NCI-H1105 treated with DMSO at 0.1 percent for 48 hours (cell line): ENCODE data around the gene TNS3.
"Not testable (repeated sequence)": the region's sequence is repeated elsewhere in the genome, so short reads cannot be mapped to it uniquely, and the experiment has no call there.

ENCODE experiments used
- DNase-seq: peaks from one replicate; lab custom pipeline; 2025; lab: John Stamatoyannopoulos, UW

The TNS3 gene

DNA sequence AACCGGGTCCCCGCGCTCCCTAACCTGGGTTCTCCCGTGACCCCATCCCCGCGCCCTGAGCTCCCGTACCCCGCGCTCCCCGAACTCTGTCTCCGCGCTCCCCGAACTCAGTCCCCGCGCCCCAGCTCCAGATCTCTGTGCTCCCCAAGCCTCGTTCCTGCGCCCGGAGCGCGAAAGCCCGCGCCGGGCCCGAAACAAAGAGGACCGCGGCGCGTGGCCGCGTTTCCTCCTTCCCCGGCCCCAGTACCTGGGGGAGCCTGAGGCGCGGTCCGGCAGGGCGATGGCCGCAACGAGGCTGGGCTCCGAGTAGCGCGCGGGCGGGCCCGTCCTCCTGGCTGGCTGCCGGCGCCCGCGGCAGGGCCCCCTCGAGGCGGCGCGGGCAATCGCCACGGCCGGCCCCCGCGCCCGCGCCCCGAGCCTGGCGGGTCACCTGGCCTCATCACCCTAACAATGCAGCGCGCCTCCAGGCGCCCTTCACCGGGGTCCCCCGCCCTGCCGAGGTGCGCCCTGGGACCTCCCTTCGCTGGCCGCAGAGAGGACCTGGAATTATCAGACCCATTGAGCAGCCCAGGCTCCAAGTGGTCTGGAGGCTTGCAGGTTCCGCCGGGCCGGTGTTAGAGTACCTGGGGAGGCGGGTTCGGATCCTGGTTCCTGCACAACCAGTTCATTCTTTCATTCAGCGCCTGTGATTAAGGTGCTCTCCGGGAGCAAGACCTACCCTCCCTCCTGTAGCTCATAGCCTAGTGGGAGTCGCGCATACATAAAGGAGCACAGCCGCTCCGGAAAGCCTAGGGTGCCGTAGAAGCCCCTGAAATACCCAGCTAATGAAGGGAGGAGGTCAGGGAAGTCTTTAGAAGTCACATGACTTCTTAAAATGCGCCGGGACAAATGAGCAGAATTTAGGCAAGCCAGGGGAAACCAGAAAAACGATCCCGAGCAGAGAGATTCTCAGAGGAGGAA lies at the start of gene TNS3:
TNS3 (minus strand) TSS at position 308 of the 960 bp plus-strand sequence. CDS start 142,475 bp downstream, outside the sequence.
- DNase-seq = no peak

DNA sequence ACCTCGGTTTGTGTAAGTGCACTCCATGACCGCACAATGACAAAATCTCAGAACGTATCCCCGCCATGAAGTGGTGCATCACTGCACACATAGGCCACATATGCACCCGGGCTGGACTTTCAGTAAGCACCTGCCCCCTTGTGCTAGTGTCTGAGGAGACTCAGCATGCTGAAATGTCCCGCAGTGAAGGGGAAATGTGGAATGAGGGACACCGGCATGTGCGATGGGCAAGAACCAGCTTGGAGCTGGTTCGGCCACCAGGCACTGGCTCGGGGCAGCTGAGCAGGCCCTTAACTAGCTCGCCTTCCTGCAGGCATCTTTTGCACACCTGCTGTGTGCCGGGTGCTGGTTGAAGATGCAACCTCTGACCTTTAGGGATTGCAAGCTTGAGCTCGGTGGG lies 49.8 kb upstream of the TNS3 start:
- no peak for DNase-seq

DNA sequence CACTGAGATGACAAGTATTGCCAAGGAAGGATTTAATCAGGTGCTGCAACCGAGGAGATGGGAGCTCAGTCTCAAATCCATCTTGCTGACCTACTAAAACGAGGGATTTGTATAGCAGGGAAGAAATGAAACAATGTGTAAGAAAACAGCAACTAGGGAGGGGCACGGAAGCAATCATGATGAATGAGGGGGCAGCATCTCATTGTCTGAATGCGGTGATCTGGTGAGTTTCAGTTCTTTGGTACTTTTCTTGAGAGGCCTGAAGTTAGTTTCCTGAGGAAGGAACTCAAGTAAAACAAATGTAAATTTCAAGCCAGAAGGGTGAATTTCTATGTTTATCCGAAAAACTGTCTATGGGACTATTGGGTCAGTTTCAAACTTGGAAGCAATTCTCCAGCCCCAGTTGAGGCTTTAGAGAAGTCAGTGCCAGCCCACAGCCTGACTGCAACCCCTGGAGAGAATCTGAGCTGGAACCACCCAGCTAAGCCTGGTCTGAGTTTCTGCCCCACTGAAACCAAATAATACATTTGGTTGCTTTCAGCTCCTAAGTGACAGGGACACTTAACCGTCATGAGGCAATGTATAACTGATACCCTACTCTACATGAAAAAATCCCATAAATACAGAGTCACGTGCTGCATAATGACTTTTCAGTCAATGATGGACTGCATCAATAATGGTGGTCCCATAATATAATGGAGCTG lies 45.8 kb upstream of the TNS3 start:
- DNase-seq = no peak

DNA sequence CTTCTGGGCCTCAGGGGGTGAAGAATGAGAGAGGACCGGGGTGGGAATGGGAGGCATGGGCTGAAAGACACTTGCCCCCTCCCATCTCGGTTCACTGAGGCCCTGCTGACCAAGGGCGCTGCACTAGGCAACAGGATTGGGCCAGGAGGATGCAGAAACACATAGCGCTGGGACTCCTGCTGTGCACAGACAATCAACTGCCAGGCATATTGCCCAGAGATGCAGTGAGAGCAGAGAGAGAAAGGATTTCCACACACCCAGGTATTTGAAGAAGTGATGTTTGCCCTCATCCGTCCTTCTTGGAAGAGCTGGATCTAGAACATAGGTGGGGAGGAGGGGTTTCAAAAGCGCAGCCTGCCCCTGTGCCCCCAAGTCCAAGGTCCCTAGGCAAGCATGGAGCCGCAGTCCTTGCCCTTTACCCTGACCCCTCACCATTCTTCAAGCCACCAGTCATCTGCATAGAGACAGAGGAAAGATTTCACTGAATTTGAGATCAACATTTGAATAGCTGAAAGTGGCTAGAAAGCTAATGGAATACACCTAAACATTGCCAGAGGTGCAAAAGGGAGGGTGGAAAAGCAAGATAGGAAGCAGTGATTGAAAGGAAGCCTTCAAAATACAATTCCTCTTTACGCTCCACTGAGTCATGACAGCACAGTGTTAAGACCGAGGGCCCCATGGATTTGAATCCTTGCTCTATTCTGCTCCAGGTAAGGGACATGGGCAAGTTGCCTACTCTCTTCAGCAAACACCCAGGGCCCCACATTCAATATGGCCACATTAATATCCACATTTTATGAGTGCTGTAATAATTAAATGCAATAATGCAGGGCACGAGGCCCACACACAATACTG lies 44.2 kb upstream of the TNS3 start:
- DNase-seq = no peak

DNA sequence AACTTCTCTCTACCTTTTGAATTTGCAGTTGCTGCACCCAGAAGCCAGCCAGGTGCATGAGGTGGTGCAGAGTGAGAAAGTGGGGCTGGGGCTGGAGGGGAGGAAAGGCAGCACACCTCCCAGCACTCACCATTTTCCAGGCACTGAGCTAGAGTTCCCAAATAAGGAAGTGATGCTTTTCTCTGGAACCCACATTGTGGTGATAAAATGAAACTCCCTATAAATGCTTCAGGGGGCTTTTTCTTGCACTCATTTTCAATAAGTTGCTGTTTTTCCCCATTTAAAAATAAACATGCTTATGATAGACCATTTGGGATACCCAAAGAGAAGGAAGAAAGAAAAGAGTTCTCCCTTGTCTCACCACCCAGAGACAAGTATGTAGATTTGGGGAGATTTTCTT lies 42.8 kb upstream of the TNS3 start:
- no peak for DNase-seq

DNA sequence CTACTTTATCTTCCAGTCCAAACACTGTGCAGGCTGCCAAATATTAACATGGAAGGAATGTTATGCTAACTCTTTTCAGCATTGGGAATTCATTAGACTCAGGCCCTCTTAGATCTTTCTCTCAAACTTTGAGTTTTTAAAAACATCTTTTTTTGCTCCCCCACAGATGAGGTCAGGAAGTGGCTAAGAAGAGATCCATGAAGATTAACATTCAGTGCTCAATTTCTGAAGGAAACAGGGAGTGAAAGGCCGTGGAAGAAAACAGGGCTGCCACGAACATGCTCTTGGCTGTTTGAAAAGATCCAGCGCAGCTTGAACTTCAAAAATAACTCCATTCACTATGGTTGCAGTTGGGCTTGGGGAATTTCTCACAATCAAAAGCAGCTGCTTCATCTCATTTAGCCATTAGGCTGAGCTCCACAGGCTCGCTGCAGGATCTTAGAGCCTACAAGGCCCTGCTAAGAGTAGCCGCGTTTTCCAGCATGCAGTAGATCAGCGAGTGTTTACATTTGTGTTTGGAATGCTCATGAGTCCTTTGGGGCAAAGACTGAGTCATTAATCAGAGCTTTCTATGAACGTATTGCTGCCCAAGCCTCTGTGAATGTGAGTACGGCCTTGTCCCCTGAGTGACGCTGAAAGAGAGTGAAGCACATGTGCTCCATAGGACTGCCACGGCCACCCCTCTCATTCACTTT lies 41.2 kb upstream of the TNS3 start:
- no peak for DNase-seq

DNA sequence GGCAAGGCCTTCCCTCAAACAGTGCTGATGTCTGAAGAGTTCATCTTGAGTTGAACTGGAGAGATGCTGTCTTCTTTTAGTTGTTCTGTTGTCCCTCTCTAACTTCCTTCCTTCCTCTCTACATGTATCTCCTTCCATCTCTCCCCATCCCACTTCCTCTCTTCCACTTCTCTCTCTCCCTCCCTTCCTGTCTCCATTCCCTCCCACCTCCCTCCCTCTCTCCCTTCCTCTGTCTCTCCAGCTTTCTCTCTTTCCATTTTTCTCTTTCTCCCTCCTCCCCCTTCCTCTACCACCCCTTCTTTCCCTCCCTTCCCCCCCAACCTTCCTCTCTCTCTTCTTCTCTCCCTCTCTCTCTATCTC lies 40.7 kb upstream of the TNS3 start:
- DNase-seq = no peak

DNA sequence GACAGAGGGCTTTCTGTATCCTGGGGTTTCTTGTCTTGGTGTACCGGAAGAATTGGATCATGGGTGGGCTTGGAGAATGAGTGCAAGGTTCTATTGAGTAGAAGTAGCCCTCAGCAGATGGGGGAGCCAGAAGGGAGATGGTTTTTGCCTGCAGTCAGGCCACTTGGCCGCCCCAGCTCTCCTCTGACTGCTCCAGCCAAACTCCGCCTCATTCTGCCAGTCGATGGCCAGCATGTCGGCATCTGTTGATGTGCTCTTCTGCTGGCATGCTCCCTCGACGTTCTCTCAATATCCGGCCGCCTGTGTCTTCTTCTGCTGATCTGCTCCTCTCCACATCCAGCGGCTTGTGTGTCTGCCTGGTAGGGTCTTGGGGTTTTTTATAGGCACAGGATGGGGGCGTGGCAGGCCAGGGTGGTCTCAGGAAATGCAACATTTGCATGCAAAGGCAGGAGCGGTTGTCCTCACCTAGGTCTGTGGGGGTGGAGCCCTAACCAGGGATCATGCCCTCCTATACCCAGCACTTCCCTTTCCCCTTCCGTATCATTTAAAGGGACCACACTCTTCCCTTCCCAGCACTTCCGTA lies 40.2 kb upstream of the TNS3 start:
- DNase-seq = no peak

DNA sequence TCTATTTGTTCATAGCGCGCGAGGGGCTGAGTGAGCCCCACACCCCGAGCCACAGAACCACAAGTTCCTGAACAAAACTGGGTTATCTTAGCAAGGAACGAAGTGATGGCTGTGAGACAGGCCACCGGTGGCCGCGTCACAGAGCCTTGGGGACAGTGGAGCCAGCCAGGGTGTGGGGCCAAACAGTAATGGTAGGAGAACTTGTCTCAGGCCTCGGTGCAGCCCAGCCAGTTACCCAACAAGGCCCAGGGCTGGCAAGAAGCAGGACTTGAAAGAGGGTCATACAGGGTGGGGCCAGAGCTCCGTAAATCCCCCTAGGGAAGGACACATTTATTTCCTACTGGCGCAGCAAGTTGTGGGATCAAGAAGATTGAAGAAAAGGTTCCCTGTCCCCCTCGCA lies 39.4 kb upstream of the TNS3 start:
- no peak for DNase-seq

DNA sequence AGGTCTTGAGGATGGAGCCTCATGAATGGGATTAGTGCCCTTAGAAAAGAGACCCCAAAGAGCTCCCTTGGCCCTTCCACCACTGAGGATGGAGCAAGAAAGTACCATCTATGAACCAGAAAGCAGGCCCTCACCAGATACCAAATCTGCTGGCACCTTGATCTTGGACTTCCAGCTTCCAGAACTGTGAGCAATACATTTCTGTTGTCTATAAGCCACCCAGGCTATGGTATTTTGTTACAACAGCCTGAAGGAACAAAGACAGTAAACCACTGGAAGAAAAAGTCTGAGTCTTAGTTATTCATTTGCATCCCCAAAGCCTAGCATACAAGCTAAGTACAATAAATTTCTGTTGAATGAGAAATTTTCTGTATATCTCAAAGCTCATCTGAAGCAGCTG lies 37.9 kb upstream of the TNS3 start:
- DNase-seq = no peak

DNA sequence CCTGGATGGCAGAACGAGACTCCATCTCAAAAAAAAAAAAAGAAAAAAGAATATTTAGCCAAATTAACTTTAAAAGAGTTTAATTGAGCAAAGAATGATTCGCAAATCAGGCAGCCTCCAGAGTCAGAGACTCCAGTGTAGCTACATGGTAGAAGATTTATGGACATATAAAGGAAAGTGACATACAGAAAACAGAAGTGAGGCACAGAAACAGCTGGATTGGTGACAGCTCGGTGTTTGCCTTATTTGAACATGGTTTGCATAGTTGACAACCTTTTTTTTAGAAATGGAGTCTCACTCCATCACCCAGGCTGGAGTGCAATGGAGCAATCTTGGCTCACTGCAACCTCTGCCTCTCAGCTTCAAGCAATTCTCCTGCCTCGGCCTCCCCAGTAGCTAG lies 35.2 kb upstream of the TNS3 start:
- DNase-seq = no peak

DNA sequence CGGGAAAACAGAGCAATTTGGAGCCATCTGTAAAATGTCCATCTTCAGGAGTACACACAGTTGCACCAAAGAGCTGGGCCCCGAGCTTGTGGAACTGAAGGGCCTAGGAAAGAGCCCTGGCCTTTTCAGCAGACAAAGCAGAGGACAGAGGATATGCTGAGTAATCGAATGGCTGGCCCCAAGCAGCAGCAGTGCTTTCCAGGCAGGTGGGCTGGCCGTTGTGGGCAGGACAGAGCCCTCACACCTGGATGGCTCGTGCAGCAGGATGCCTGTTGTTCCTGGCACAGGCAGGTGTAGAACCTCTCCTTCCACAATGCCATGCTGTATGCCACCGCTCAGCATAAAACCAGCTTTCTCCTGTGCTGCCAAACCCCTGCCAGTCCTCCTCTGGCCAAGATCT lies 32.5 kb upstream of the TNS3 start:
- DNase-seq = no peak

DNA sequence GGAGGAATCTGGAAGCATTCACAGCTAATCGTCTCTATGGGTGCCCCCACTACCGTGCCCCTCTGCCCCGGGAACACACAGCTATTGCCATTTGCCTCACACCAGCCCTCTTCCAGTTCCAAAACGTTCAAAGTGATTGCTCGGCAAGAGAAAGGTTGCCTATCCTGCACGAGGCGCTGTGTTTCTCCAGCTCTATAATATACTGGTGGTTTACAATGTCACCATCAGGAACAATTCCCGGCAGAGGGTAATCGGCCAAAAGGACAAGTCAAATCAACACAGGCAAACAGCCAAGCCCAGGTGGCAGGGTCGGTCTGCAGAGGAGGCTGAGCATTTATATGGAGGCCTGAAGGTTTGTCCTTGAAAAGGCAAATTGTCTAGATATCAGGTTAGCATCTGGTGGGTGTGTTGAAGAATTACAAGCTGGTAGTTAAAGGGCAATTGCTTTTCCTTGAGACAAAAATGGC lies 29.2 kb upstream of the TNS3 start:
- no peak for DNase-seq

DNA sequence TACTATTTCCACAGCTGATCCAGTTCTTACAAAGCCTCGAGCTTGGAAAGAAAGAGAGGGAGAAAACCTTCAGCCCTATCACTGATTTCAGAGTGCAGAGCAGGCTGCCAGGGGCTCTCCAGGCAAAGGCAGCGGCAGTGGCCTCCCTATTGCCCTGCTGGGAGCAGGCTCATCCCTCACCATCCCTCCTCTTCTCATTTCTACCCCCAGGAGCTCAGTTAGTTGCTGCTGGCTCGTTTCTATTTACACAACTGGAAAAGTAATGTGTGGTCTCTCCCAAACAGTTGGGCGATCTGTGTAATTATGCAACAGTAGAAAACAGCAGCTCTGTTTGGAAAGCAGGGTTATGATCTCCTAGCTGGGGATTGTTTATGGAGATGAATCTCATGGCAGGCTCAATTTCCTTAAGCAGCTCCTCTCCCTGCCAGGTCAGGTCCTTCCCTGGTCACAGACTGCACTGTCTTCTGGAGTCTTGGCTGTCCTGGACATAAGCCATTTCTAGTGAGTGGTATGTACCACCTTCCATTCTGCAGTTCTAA lies 28.7 kb upstream of the TNS3 start:
- no peak for DNase-seq

DNA sequence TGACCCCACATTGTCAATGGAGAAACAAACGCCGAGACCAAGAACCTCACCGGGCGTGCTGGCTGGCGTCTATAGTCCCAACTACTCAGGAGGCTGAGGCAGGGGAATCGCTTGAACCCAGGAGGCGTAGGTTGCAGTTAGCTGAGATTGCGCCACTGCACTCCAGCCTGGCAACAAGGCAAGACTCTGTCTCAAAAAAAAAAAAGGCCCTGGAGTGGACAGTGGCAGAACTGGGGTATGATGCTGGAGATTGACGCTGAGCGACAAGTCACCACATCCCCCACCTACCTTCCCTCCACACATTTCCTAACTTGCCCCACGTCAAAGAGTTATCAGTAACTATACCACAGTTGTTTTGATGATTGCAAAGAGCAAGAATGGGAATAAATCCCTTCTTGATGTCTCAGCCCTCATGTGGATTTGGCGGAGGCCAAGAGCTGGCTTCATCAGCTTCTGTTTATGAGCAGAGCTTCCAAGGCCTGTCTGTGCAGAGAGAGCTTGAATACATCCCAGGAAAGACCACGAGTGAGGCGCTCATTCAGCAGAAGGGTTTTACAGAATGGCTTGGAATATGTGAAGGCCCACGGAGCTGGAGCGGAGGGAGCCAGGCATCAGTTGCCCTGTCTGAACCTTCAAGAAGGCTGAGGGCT lies 28.0 kb upstream of the TNS3 start:
- DNase-seq = no peak

DNA sequence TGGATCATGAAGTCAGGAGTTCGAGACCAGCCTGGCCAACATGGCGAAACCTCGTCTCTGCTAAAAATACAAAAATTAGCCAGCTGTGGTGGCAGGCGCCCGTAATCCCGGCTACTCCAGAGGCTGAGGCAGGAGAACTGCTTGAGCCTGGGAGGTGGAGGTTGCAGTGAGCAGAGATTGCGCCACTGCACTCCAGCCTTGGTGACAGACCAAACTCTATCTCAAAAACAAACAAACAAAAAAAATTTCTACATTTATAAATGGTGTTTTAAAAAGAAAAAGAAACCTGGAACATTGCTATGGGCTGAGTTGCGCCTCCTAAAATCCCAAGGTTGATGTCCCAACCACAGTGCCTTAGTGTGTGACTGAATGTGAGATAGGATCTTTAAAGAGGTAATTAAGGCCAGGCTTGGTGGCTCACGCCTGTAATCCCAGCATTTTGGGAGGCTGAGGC lies 24.7 kb upstream of the TNS3 start:
- DNase-seq = not testable (repeated sequence)

DNA sequence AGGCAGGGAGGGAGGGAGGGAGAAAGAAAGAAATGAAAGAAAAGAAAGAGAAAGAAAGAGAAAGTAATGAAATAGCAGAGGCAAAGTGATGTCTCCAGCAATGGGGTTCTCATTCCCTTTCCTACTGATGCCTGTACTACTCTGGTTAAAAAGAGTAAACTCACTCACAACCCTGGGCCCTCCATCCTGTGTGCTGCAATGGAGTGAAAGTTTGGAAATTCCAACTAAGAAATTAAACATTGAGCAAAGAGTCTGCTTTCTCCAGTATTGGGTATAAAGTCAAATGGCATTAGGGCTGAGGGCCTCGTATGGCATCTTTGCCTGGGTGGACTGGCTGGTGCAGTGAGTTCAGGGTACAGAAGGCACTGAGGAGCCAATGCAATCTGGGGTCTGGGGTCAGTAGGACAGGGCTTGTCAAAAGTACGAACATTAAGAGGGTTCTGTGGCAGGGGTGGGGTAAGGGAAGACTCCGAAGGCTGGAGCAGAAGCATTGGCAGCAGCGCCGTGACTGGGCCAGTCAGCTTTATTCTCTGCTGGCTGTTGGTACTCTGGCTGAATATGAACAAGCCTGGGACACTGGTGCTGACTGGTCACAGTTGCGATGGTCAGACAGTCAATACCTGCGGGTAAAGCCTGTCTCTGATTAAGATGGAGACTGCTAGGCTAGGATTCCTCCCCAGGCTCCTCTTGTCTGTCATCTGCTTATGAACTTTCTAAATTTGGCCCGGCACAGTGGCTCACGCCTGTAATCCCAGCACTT lies 24.1 kb upstream of the TNS3 start:
- no peak for DNase-seq

DNA sequence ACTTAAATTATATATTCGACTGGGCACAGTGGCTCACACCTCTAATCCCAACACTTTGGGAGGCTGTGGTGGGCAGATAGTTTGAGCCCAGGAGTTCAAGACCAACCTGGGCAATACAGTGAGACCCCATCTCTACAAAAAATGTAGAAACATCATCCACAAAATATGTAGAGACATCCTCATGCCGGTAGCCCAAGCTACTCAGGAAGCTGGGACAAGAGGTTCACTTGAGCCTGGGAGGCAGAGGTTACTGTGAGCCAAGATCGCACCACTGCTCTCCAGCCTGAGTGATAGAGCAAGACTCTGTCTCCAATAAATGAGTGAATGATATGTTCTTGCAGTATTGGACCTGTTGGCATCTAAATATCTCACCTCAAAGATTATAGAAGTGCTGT lies 22.6 kb upstream of the TNS3 start:
- DNase-seq = no peak

DNA sequence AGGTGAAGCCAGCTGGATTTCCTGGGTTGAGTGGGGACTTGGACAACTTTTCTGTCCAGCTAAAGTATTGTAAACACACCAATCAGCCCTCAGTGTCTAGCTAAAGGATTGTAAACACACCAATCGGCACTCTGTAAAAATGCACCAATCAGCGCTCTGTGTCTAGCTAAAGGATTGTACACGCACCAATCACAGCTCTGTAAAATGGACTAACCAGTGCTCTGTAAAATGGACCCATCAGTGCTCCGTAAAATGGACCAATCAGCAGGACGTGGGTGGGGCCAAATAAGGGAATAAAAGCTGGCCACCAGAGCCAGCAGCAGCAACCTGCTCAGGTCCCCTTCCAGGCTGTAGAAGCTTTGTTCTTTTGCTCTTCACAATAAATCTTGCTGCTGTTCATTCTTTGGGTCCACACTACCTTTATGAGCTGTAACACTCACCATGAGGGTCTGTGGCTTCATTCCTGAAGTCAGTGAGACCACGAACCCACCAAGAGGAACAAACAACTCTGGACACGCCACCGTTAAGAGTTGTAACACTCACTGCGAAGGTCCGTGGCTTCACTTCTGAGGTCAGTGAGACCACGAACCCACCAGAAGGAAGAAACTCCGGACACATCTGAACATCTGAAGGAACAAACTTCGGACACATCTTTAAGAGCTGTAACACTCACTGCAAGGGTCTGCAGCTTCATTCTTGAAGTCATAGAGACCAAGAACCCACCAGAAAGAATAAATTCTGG lies 21.8 kb upstream of the TNS3 start:
- not testable (repeated sequence) for DNase-seq
